NB4 (cell line): ENCODE measurements around the gene PBX3.

Experiments
- MYC ChIP-seq: IDR thresholded peaks from 2 replicates; pipeline ENCODE4 v1.6.1; 2011; ENCODE audit warnings: low read depth, low read length
- POLR2A ChIP-seq: IDR thresholded peaks from 2 replicates; pipeline ENCODE4 v1.6.1; 2011; ENCODE audit warnings: mild to moderate bottlenecking; ENCODE audit not compliant: insufficient read length; ENCODE audit errors: extremely low read depth
- TF ChIP-seq, protein P1 (sequence below): IDR thresholded peaks from one replicate; pipeline ENCODE4 v1.5.1; 2012; ENCODE audit warnings: low read depth, low read length
- TF ChIP-seq, protein P2 (sequence below): IDR thresholded peaks from 2 replicates; pipeline ENCODE4 v1.6.1; 2011; ENCODE audit warnings: low read depth, low read length

DNA sequence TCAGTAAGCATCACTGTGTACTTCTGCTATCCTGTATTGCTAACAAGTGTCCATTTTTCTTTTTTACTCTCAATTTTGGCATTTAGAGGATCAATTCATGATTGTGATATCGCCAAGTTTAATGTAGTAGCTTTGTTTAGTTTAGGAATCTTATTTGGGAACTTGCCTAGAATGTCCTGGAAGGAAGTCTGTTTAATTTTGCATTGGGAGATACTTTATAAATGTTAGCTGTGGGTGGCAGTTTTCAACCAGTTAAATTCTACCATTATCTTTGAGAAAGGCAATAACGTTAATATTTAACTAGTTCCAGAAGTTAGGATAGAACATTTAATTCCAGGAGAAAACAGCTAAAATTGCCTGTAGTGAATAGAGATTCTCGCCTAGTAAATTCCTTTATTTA lies 78.6 kb downstream of the PBX3 start:
- TF ChIP-seq, protein P1, sequence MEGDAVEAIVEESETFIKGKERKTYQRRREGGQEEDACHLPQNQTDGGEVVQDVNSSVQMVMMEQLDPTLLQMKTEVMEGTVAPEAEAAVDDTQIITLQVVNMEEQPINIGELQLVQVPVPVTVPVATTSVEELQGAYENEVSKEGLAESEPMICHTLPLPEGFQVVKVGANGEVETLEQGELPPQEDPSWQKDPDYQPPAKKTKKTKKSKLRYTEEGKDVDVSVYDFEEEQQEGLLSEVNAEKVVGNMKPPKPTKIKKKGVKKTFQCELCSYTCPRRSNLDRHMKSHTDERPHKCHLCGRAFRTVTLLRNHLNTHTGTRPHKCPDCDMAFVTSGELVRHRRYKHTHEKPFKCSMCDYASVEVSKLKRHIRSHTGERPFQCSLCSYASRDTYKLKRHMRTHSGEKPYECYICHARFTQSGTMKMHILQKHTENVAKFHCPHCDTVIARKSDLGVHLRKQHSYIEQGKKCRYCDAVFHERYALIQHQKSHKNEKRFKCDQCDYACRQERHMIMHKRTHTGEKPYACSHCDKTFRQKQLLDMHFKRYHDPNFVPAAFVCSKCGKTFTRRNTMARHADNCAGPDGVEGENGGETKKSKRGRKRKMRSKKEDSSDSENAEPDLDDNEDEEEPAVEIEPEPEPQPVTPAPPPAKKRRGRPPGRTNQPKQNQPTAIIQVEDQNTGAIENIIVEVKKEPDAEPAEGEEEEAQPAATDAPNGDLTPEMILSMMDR, result no peak
- TF ChIP-seq POLR2A (no peak), MYC (no peak)
- TF ChIP-seq, protein P2, sequence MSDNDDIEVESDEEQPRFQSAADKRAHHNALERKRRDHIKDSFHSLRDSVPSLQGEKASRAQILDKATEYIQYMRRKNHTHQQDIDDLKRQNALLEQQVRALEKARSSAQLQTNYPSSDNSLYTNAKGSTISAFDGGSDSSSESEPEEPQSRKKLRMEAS, result no peak
